Nephron (organoid): ENCODE measurements around the gene ZBP1.

ENCODE experiments used
- H3K27ac Mint-ChIP-seq, 3 experiments: 2 replicates each; pipeline ENCODE4 v1.8.0; 2020; ENCODE audit warnings: mixed read lengths in 3 of 3, mild to moderate bottlenecking in 2 of 3, moderate library complexity in 1 of 3
- H3K27me3 Mint-ChIP-seq: 2 replicates; pipeline ENCODE4 v1.8.0; 2021; ENCODE audit warnings: low read depth, mild to moderate bottlenecking, moderate library complexity, mixed read lengths
- H3K36me3 Mint-ChIP-seq: 2 replicates; pipeline ENCODE4 v1.8.0; 2020; ENCODE audit warnings: low read depth, mixed read lengths
- H3K4me1 Mint-ChIP-seq: 2 replicates; pipeline ENCODE4 v1.8.0; 2020; ENCODE audit warnings: mixed read lengths
- H3K4me3 Mint-ChIP-seq, 3 experiments: 2 replicates each; pipeline ENCODE4 v1.8.0; 2020; ENCODE audit warnings: mild to moderate bottlenecking in 3 of 3, mixed read lengths in 3 of 3, moderate library complexity in 2 of 3
- H3K9me3 Mint-ChIP-seq: 2 replicates; pipeline ENCODE4 v1.8.0; 2020; ENCODE audit warnings: mixed read lengths
- CTCF ChIP-seq, 3 experiments: fragments of 200-600 bp; sonication (generic); IDR thresholded peaks; one replicate each; pipeline ENCODE4 v1.5.0; 2021; ENCODE audit warnings: antibody characterized with exemption in 3 of 3; ENCODE audit not compliant: unreplicated experiment in 3 of 3

ZBP1 gene

GRCh38 chr20:57653546-57653900 lies 33.3 kb upstream of the ZBP1 start:
- H3K9me3 Mint-ChIP-seq: no peaks in the 10 kb centered on the region
- peaks cover 5% of the 10 kb centered on the region for H3K27me3 Mint-ChIP-seq
- H3K27ac Mint-ChIP-seq: peak overlapping the region in 1 of 3 experiments; percentile 64
- H3K4me1 Mint-ChIP-seq: peaks cover 33% of the 10 kb centered on the region
- peaks cover 34% of the 10 kb centered on the region for H3K36me3 Mint-ChIP-seq
- TF ChIP-seq CTCF (IDR thresholded peaks at IDR 0.05; ENCODE audit: unreplicated experiment in 3 of 3): no peak
- H3K4me3 Mint-ChIP-seq: no peak overlapping the region

GRCh38 chr20:57652606-57653545 lies 32.6 kb upstream of the ZBP1 start:
- Mint-ChIP-seq H3K36me3 (peaks cover 31% of the 10 kb centered on the region), H3K9me3 (no peaks in the 10 kb centered on the region), H3K4me1 (peaks cover 27% of the 10 kb centered on the region), H3K27ac (peak overlapping the region in 1 of 3 experiments; percentile 64), H3K4me3 (no peak overlapping the region), H3K27me3 (peaks cover 7% of the 10 kb centered on the region)
- no peak for TF ChIP-seq CTCF (IDR thresholded peaks at IDR 0.05; ENCODE audit: unreplicated experiment in 3 of 3)

- Mint-ChIP-seq H3K9me3 (peaks cover 3% of the 10 kb centered on the region), H3K27me3 (peaks cover 10% of the 10 kb centered on the region), H3K27ac (peak overlapping the region in 1 of 3 experiments; percentile 51), H3K36me3 (peaks cover 31% of the 10 kb centered on the region), H3K4me1 (peaks cover 26% of the 10 kb centered on the region), H3K4me3 (no peak overlapping the region)
- TF ChIP-seq CTCF (IDR thresholded peaks at IDR 0.05; ENCODE audit: unreplicated experiment in 3 of 3): no peak
Measured at GRCh38 chr20:57651881-57652605, 31.8 kb upstream of the ZBP1 start.

- H3K9me3 Mint-ChIP-seq: peaks cover 7% of the 10 kb centered on the region
- no peak for TF ChIP-seq CTCF (IDR thresholded peaks at IDR 0.05; ENCODE audit: unreplicated experiment in 3 of 3)
- peak overlapping the region in 1 of 3 experiments; percentile 51 for H3K27ac Mint-ChIP-seq
- no peak overlapping the region for H3K4me3 Mint-ChIP-seq
- H3K27me3 Mint-ChIP-seq: peaks cover 10% of the 10 kb centered on the region
- H3K36me3 Mint-ChIP-seq: peaks cover 28% of the 10 kb centered on the region
- peaks cover 23% of the 10 kb centered on the region for H3K4me1 Mint-ChIP-seq
Measured at GRCh38 chr20:57650756-57651483, 30.7 kb upstream of the ZBP1 start.

GRCh38 chr20:57650266-57650665 lies 30.0 kb upstream of the ZBP1 start:
- H3K4me3 Mint-ChIP-seq: no peak overlapping the region
- peaks cover 10% of the 10 kb centered on the region for H3K27me3 Mint-ChIP-seq
- no peak for TF ChIP-seq CTCF (IDR thresholded peaks at IDR 0.05; ENCODE audit: unreplicated experiment in 3 of 3)
- H3K4me1 Mint-ChIP-seq: peaks cover 18% of the 10 kb centered on the region
- peaks cover 10% of the 10 kb centered on the region for H3K9me3 Mint-ChIP-seq
- peak overlapping the region in 1 of 3 experiments; percentile 25 for H3K27ac Mint-ChIP-seq
- peaks cover 28% of the 10 kb centered on the region for H3K36me3 Mint-ChIP-seq
